HepG2 (cell line): Measurements from ENCODE around the gene ABL2. TPM values are rescaled to one million over a fixed set of nuclear protein-coding genes. Genes with fewer than 3 reads are reported as not detected.

ENCODE experiments used
- ARNTL ChIP-seq: sonication (generic); formaldehyde crosslinking; IDR thresholded peaks from 2 replicates; pipeline ENCODE4 v1.4.0; 2020; ENCODE audit warnings: mild to moderate bottlenecking, missing genetic modification reagents
- FOXM1 ChIP-seq: sonication (generic); formaldehyde crosslinking; IDR thresholded peaks from 2 replicates; pipeline ENCODE4 v1.5.0; 2020; ENCODE audit warnings: missing genetic modification reagents
- LCORL ChIP-seq, 2 experiments: fragments of 450-650 bp in 1 of 2; sonication (generic) in 1 of 2; formaldehyde crosslinking in 1 of 2; IDR thresholded peaks; 2 replicates each; pipeline versions ENCODE4 v1.5.0 to v1.6.1; 2017 to 2020; ENCODE audit warnings: antibody characterized with exemption in 1 of 2, missing genetic modification reagents in 1 of 2
- NFIB ChIP-seq: sonication (generic); formaldehyde crosslinking; IDR thresholded peaks from 2 replicates; pipeline ENCODE4 v1.9.0; 2021; ENCODE audit warnings: missing genetic modification reagents, mild to moderate bottlenecking, borderline replicate concordance
- NKX3-1 ChIP-seq: sonication (generic); formaldehyde crosslinking; IDR thresholded peaks from 2 replicates; pipeline ENCODE4 v1.5.0; 2020; ENCODE audit warnings: missing genetic modification reagents
- PREB ChIP-seq: sonication (generic); formaldehyde crosslinking; IDR thresholded peaks from 2 replicates; pipeline ENCODE4 v1.4.0; 2020; ENCODE audit warnings: missing genetic modification reagents
- RERE ChIP-seq: IDR thresholded peaks from 2 replicates; pipeline ENCODE4 v1.6.1; 2016; ENCODE audit warnings: low read depth, missing genetic modification reagents, missing compliant biosample characterization
- SIX1 ChIP-seq: sonication (generic); formaldehyde crosslinking; IDR thresholded peaks from 2 replicates; pipeline ENCODE4 v1.4.0; 2020; ENCODE audit warnings: missing genetic modification reagents, borderline replicate concordance
- SP1 ChIP-seq, 2 experiments: fragments of 450-650 bp in 1 of 2; sonication (generic) in 1 of 2; formaldehyde crosslinking in 1 of 2; IDR thresholded peaks; 2 replicates each; pipeline versions ENCODE4 v1.4.0 to v1.6.1; 2016 to 2020; ENCODE audit warnings: missing genetic modification reagents in 1 of 2
- ZNF17 ChIP-seq: sonication (generic); formaldehyde crosslinking; IDR thresholded peaks from 2 replicates; pipeline ENCODE4 v1.5.0; 2020; ENCODE audit warnings: mild to moderate bottlenecking, missing genetic modification reagents
- ZNF281 ChIP-seq: sonication (generic); formaldehyde crosslinking; IDR thresholded peaks from 2 replicates; pipeline ENCODE4 v1.4.0; 2020; ENCODE audit warnings: missing genetic modification reagents, borderline replicate concordance
- ZNF646 ChIP-seq: sonication (generic); formaldehyde crosslinking; IDR thresholded peaks from 2 replicates; pipeline ENCODE4 v1.9.0; 2021; ENCODE audit warnings: mild to moderate bottlenecking, missing genetic modification reagents
- ZNF788 ChIP-seq: sonication (generic); formaldehyde crosslinking; IDR thresholded peaks from 2 replicates; pipeline ENCODE4 v1.5.0; 2020; ENCODE audit warnings: mild to moderate bottlenecking, missing genetic modification reagents, borderline replicate concordance
- polyA plus RNA-seq, 8 experiments: library from polyadenylated mRNA; depleted of rRNA in 3 of 8; stranded (reverse) in 7 of 8; unstranded in 1 of 8; fragments of >200 nt; fragmentation: Illumina TruSeq in 4 of 8; extraction: Trizol in 4 of 8; gene quantifications; 2 replicates each; pipeline versions ENCODE4 v1.2.1 to v1.2.3, GENCODE V29; 2011 to 2016; ENCODE audit warnings: low read depth in 4 of 8, missing spikeins in 1 of 8, mixed read lengths in 1 of 8; ENCODE audit not compliant: insufficient read depth in 1 of 8
- total RNA-seq, 5 experiments: library from RNA; depleted of rRNA; stranded (reverse); fragments of >200 nt; fragmentation: Illumina TruSeq; extraction: Trizol; gene quantifications; 2 replicates each; pipeline ENCODE4 v1.2.3, GENCODE V29; 2016; ENCODE audit warnings: low read depth in 1 of 5

The ABL2 gene
- total and polyA plus RNA-seq, 2 of the 13 experiments (the other 11 are each of a cell fraction or from before 2014, with no cell fraction given), result 5.8 to 6.0 TPM

- TF ChIP-seq ZNF788 (CRISPR knock-in tag) (peak; percentile 25; the same call in 1 of the 2 replicates), RERE (CRISPR knock-in tag) (no peak; the same call in 1 of the 2 replicates), SIX1 (no peak), ZNF281 (peak; percentile 64), LCORL (IDR thresholded peaks at IDR 0.05) (no peak), LCORL (CRISPR knock-in tag; IDR thresholded peaks at IDR 0.05) (peak; percentile 23), SP1 (IDR thresholded peaks at IDR 0.05) (no peak), SP1 (CRISPR knock-in tag; IDR thresholded peaks at IDR 0.05) (no peak), NKX3-1 (CRISPR knock-in tag) (no peak), PREB (no peak), NFIB (no peak), FOXM1 (CRISPR knock-in tag) (no peak), ZNF17 (CRISPR knock-in tag) (no peak), ARNTL (CRISPR knock-in tag) (no peak), ZNF646 (CRISPR knock-in tag) (no peak)
Observed at GRCh38 chr1:179091691-179092165, 137.7 kb downstream of the ABL2 start (continued).
